ENCODE data around the gene TRANK1. TPM values are rescaled to one million over a fixed set of nuclear protein-coding genes. Genes with fewer than 3 reads are reported as not detected.

TRANK1 gene
- polyA plus RNA-seq, 1 donor from 2014 or later, result 11.6 TPM

GRCh38 chr3:36991147-36991546 is 46.3 kb upstream of the TRANK1 start:
- Histone ChIP-seq H3F3A (ENCODE audit: insufficient read depth, low read length, poor library complexity, severe bottlenecking) (no peaks in the 10 kb centered on the region), H3K27ac (ENCODE audit: low read length) (peak overlapping the region; percentile 96), H3K9ac (ENCODE audit: low read length) (peak overlapping the region; percentile 94), H3K36me3 (ENCODE audit: insufficient read depth, low read length) (peaks cover 8% of the 10 kb centered on the region), H3K9me3 (ENCODE audit: low read length) (no peaks in the 10 kb centered on the region), H4K20me1 (ENCODE audit: insufficient read depth) (no peaks in the 10 kb centered on the region), H3K79me2 (replicated peaks; ENCODE audit: insufficient read depth, low read length) (peaks cover 57% of the 10 kb centered on the region), H2AFZ (ENCODE audit: low read depth, low read length) (no peak overlapping the region), H3K27me3 (ENCODE audit: insufficient read depth, low read depth, low read length) (no peaks in the 10 kb centered on the region), H3K4me2 (ENCODE audit: low read length) (peak overlapping the region; percentile 82), H3K9me2 (ENCODE audit: insufficient read depth, low read length) (no peaks in the 10 kb centered on the region), H3K4me3 (ENCODE audit: low read length) (peak overlapping the region; percentile 82)
- no peak for TF ChIP-seq CTCF (IDR thresholded peaks at IDR 0.05; ENCODE audit: poor library complexity, severe bottlenecking)

- H3K36me3 ChIP-seq (ENCODE audit: insufficient read depth, low read length), result peaks cover 8% of the 10 kb centered on the region
- H4K20me1 ChIP-seq (ENCODE audit: insufficient read depth), result no peaks in the 10 kb centered on the region
- TF ChIP-seq POLR2AphosphoS5 (IDR thresholded peaks at IDR 0.05) (no peak), REST (IDR thresholded peaks at IDR 0.05; ENCODE audit: borderline replicate concordance) (no peak), TAF1 (IDR thresholded peaks at IDR 0.05; ENCODE audit: low read depth) (no peak), CTCF (IDR thresholded peaks at IDR 0.05; ENCODE audit: poor library complexity, severe bottlenecking) (no peak), RAD21 (conservative IDR thresholded peaks at IDR 0.05) (no peak), SMC3 (conservative IDR thresholded peaks at IDR 0.05; ENCODE audit: poor library complexity) (no peak), EP300 (conservative IDR thresholded peaks at IDR 0.05; ENCODE audit: poor library complexity, severe bottlenecking) (no peak), EZH2 (IDR thresholded peaks at IDR 0.05; ENCODE audit: borderline replicate concordance, insufficient read depth, low read length, poor library complexity, severe bottlenecking) (no peak), MXI1 (conservative IDR thresholded peaks at IDR 0.05; ENCODE audit: poor library complexity, severe bottlenecking) (no peak)
- H3K27me3 ChIP-seq (ENCODE audit: insufficient read depth, low read depth, low read length), result no peaks in the 10 kb centered on the region
- peak overlapping the region; percentile 82 for H3K4me2 ChIP-seq (ENCODE audit: low read length)
- peak overlapping the region; percentile 82 for H3K4me3 ChIP-seq (ENCODE audit: low read length)
- peaks cover 51% of the 10 kb centered on the region for H3K79me2 ChIP-seq (replicated peaks; ENCODE audit: insufficient read depth, low read length)
- H3K27ac ChIP-seq (ENCODE audit: low read length), result no peak overlapping the region
- no peak overlapping the region for H2AFZ ChIP-seq (ENCODE audit: low read depth, low read length)
- no peaks in the 10 kb centered on the region for H3K9me3 ChIP-seq (ENCODE audit: low read length)
- H3K9me2 ChIP-seq (ENCODE audit: insufficient read depth, low read length), result no peaks in the 10 kb centered on the region
- H3F3A ChIP-seq (ENCODE audit: insufficient read depth, low read length, poor library complexity, severe bottlenecking), result no peaks in the 10 kb centered on the region
- peak overlapping the region; percentile 4 for H3K9ac ChIP-seq (ENCODE audit: low read length)
Measured at GRCh38 chr3:36989568-36989967, 44.7 kb upstream of the TRANK1 start.
